IPS-15b (cell line): ENCODE data around the gene TFB2M.
"Not testable (repeated sequence)": the region's sequence is repeated elsewhere in the genome, so short reads cannot be mapped to it uniquely, and the experiment has no call there.

Experiments
- H3K27me3 ChIP-seq: one replicate; pipeline ENCODE4 v1.6.1; 2013; ENCODE audit warnings: low read length; ENCODE audit not compliant: control insufficient read depth, insufficient read depth
- H3K36me3 ChIP-seq: one replicate; pipeline ENCODE4 v1.6.1; 2013; ENCODE audit warnings: low read length; ENCODE audit not compliant: control insufficient read depth, insufficient read depth
- H3K4me1 ChIP-seq: one replicate; pipeline ENCODE4 v1.6.1; 2013; ENCODE audit warnings: mild to moderate bottlenecking, low read length; ENCODE audit not compliant: control insufficient read depth, insufficient read depth
- H3K4me3 ChIP-seq: one replicate; pipeline ENCODE4 v1.5.1; 2013; ENCODE audit warnings: low read depth, low read length
- H3K9ac ChIP-seq: one replicate; pipeline ENCODE4 v1.6.1; 2013; ENCODE audit warnings: low read depth, mild to moderate bottlenecking, low read length
- H3K9me3 ChIP-seq: one replicate; pipeline ENCODE4 v1.6.1; 2013; ENCODE audit warnings: mild to moderate bottlenecking, low read length; ENCODE audit not compliant: control insufficient read depth, insufficient read depth

Gene TFB2M

DNA sequence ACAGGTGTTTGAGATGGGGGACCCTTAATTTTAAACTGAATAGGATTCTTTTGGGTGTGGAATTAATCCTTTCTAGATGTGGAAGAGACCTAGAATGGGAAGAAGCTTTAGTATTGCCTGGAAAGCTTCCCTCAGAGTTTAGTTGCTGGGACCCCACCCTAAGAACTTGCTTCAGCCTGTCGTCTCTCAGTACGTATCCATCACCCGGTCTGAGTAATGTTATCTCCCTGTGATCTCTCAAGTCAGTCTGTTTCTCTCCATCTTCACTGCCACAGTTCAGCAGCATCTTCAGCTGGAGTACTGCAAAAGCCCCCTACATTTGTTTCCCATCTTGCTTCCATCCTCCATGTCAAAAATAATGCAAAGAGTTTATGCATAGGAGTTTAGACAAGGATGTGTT lies 29.1 kb upstream of the TFB2M start:
- Histone ChIP-seq H3K27me3 (no peaks in the 10 kb centered on the region), H3K4me1 (no peaks in the 10 kb centered on the region), H3K9me3 (no peaks in the 10 kb centered on the region), H3K36me3 (no peaks in the 10 kb centered on the region), H3K4me3 (no peak overlapping the region), H3K9ac (no peak overlapping the region)

GRCh38 chr1:246592695-246593094 lies 26.6 kb upstream of the TFB2M start:
- Histone ChIP-seq H3K27me3 (no peaks in the 10 kb centered on the region), H3K9ac (no peak overlapping the region), H3K36me3 (no peaks in the 10 kb centered on the region), H3K4me3 (no peak overlapping the region), H3K4me1 (peaks cover under 1% of the 10 kb centered on the region), H3K9me3 (no peaks in the 10 kb centered on the region)

- H3K27me3 ChIP-seq, result no peaks in the 10 kb centered on the region
- peaks cover 4% of the 10 kb centered on the region for H3K4me1 ChIP-seq
- no peaks in the 10 kb centered on the region for H3K36me3 ChIP-seq
- no peak overlapping the region for H3K9ac ChIP-seq
- H3K9me3 ChIP-seq, result no peaks in the 10 kb centered on the region
- H3K4me3 ChIP-seq, result no peak overlapping the region
These were observed 25.9 kb upstream of the TFB2M start for GRCh38 chr1:246591958-246592357.

- Histone ChIP-seq H3K4me1 (peaks cover 4% of the 10 kb centered on the region), H3K9me3 (no peaks in the 10 kb centered on the region), H3K9ac (no peak overlapping the region), H3K4me3 (no peak overlapping the region), H3K27me3 (no peaks in the 10 kb centered on the region), H3K36me3 (no peaks in the 10 kb centered on the region)
These were observed 25.4 kb upstream of the TFB2M start for GRCh38 chr1:246591504-246591903.

DNA sequence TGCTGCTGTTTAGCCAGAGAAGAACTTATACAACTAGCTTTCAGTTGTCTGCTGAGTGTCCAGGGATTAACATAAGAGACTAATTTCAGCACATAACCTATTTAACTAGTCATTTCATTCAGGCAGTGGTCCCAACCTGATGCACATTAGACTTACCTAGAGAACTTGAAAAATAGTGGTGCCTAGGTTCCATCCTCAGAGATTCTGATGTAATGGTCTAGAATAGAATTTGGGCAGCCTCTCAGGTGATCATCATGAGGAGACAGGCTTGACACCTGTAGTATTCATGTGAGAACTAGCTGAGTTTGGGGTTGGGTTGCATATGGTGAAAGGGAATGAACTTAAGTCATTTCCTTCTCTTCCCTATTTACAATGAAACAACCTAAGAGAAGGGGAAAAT lies 25.0 kb upstream of the TFB2M start:
- H3K4me1 ChIP-seq, result peaks cover 4% of the 10 kb centered on the region
- H3K9ac ChIP-seq, result no peak overlapping the region
- no peaks in the 10 kb centered on the region for H3K9me3 ChIP-seq
- H3K27me3 ChIP-seq, result no peaks in the 10 kb centered on the region
- no peak overlapping the region for H3K4me3 ChIP-seq
- no peaks in the 10 kb centered on the region for H3K36me3 ChIP-seq

DNA sequence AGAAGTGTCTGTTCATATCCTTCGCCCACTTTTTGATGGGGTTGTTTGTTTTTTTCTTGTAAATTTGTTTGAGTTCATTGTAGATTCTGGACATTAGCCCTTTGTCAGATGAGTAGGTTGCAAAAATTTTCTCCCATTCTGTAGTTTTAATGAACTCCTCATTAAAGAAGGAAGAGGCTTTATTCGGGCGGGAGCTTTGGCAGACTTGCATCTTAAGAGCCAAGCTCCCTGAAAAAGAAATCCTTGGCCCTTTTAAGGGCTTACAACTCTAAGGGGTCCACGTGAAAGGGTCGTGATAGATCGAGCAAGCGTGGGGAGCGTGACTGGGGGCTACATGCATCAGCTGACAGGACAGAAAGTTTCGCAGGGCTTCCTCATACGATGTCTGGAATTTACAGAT lies 23.9 kb upstream of the TFB2M start:
- not testable (repeated sequence) for H3K9ac ChIP-seq, H3K9me3 ChIP-seq, H3K36me3 ChIP-seq, H3K4me1 ChIP-seq, H3K27me3 ChIP-seq, H3K4me3 ChIP-seq

- Histone ChIP-seq H3K9ac (no peak overlapping the region), H3K36me3 (no peaks in the 10 kb centered on the region), H3K4me1 (peaks cover 4% of the 10 kb centered on the region), H3K9me3 (no peaks in the 10 kb centered on the region), H3K27me3 (no peaks in the 10 kb centered on the region), H3K4me3 (no peak overlapping the region)
These were observed 22.2 kb upstream of the TFB2M start for GRCh38 chr1:246588159-246588721.

- no peaks in the 10 kb centered on the region for H3K27me3 ChIP-seq
- H3K36me3 ChIP-seq, result no peaks in the 10 kb centered on the region
- H3K4me3 ChIP-seq, result no peak overlapping the region
- H3K4me1 ChIP-seq, result peaks cover 4% of the 10 kb centered on the region
- no peaks in the 10 kb centered on the region for H3K9me3 ChIP-seq
- no peak overlapping the region for H3K9ac ChIP-seq
These were observed 21.5 kb upstream of the TFB2M start for GRCh38 chr1:246587606-246588005.

DNA sequence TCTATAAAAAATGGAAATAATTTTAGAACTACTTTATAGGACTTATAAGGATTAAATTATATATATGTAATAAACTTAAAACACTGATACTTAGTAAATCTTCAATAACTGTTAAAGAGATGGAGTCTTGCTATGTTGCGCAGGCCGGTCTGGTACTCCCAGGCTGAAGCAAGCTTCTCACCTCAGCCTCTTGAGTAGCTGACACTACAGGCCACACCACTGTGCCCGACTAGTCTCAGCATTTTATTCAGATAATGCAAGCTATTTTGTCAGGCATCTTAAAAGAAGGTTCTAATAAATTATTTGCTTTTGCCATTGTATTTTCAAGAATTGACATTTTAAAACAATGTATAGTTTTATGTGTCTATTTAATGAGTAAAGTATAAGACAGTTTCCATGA lies 21.0 kb upstream of the TFB2M start:
- H3K36me3 ChIP-seq, result no peaks in the 10 kb centered on the region
- H3K4me1 ChIP-seq, result peaks cover 4% of the 10 kb centered on the region
- no peaks in the 10 kb centered on the region for H3K9me3 ChIP-seq
- H3K4me3 ChIP-seq, result no peak overlapping the region
- H3K9ac ChIP-seq, result no peak overlapping the region
- H3K27me3 ChIP-seq, result no peaks in the 10 kb centered on the region

DNA sequence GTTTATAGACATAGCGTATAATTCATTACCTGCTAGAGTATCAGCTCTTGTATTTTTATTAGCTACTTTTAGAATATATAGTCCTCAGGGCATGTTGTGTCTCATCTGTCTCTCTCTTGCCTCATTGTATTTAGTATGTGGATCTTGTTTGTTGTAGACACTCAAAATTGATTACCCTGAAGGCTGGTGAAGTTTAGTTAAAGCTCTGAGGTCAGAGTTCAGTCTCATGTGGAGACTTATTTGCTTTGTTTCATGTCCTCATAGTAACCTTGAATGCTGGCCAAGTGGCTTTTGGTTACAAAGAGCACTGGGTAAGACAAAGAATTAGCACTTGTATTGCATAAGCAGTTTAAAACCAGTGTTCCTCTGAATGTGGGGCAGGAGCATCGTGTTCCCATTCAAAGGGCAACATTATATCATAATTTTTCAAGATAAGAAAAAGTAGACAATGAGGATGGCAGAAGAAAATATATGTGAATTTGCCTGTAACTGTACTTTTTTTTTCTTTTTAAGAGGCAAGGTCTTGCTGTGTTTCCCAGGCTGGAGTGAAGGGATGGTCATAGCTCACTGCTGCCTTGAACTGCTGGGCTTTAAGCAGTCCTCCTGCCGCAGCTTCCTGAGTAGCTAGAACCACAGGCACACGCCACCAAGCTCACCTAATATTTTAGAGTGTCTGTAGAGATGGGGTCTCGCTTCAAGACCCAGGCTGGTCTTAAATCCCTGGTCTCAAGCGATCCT lies 17.6 kb upstream of the TFB2M start:
- Histone ChIP-seq H3K4me3 (no peak overlapping the region), H3K27me3 (no peaks in the 10 kb centered on the region), H3K4me1 (peaks cover 4% of the 10 kb centered on the region), H3K36me3 (no peaks in the 10 kb centered on the region), H3K9ac (no peak overlapping the region), H3K9me3 (no peaks in the 10 kb centered on the region)

DNA sequence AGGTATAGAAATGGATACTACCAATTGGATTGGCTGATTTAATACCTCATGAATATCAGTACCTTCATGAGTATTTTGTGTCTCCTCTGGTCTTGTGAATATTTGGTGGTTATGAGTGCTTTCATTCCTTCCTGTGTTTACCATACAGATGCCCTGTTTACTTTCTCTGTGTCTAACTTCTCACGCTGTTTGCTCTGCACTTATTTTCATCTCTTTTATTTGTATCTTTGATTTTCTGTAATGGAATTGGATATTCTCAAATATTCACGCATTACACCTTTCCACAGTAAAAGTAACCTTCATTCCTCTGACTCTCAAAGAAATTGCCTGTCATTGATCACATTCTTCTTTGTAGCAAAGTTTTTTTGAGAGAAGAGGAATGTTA lies 17.0 kb upstream of the TFB2M start:
- Histone ChIP-seq H3K9me3 (no peaks in the 10 kb centered on the region), H3K27me3 (no peaks in the 10 kb centered on the region), H3K9ac (no peak overlapping the region), H3K4me1 (peaks cover 4% of the 10 kb centered on the region), H3K4me3 (no peak overlapping the region), H3K36me3 (no peaks in the 10 kb centered on the region)

GRCh38 chr1:246582301-246583055 lies 16.4 kb upstream of the TFB2M start:
- Histone ChIP-seq H3K36me3 (no peaks in the 10 kb centered on the region), H3K9me3 (no peaks in the 10 kb centered on the region), H3K4me3 (no peak overlapping the region), H3K4me1 (peaks cover 2% of the 10 kb centered on the region), H3K9ac (no peak overlapping the region), H3K27me3 (no peaks in the 10 kb centered on the region)
